ENCODE measurements around the gene TPRG1L.
"Not testable (repeated sequence)": the region's sequence is repeated elsewhere in the genome, so short reads cannot be mapped to it uniquely, and the experiment has no call there.

TPRG1L gene

DNA sequence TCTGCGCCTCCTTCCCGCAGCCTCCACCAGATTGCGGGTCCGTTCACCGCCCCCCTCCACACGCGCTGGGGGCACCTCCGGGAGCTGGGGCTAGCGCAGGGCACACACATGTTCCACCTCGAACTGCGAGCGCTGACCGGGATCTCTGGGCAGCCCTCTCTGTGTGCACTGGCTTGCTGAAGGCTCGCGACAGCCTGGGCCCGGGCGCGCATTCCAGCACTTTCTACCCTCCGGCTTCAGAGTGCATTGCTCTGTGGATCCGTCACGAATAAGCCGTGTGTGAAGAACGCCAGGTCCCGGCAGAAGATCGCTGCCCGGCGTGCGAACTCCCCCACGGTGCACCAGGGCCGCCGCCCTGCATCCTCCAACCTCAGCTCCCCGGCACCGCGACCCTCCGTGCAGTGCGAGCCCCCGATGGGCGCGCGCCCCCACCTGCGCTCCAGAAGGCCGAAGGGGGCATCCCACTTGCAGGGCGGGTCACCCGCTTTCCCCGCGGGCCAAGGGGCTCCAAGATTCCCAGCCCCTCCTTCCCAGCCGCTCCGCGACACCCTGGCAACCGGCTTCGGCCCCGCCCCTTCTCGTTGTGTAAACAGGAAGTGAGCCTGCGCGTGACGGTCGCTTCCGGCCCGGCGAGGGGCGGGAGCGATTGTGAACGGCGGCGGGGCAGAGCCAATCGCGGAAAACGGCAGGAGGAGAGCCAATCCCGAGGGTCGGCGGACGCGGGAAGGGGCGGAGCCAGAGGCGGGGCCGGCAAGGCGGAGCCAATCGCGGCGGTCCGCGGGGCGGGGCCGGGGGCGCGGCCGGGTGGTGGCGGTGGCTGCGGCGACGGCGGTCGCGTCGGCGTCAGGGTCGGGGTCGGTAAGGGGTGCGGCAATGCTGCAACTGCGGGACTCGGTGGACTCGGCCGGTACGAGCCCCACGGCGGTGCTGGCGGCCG, at the start of gene TPRG1L:
TPRG1L (plus strand) TSS at position 816 of the 937 bp plus-strand sequence; CDS start at position 874, 58 bp downstream.
- DNase-seq = peak; percentile 64

DNA sequence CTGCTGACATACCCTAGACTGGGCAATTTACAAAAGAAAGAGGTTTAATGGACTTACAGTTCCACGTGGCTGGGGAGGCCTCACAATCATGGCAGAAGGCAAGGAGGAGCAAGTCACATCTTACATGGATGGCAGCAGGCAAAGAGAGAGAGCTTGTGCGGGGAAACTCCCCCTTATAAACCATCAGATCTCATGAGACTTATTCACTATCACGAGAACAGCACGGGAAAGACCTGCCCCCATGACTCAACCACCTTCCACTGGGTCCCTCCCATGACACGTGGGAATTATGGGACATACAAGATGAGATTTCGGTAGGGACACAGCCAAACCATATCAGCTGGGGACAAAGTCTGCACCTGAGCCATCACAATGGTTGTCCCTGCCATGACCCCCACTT, 49.3 kb upstream of the TPRG1L start:
- not testable (repeated sequence) for DNase-seq

DNA sequence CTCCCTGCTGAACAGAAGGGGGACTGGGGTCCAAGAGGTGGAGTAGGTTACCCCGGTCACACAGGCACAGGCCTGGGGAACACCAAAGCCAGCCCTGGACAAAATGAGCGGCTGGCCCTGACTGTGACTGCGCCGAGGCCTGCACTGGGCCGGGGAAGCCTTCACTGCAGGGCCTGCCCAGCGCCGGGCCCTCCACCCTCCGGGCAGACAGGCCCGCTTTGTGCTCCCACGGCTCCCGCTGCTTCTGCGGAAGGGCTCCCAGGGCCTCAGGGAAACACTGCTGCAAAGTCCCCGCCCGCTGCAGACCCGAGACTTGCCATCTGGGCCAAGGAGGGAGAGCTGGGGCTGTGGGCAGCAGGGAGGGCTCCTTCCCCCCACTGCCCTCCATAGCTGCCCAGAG, 48.8 kb upstream of the TPRG1L start:
- no peak for DNase-seq

DNA sequence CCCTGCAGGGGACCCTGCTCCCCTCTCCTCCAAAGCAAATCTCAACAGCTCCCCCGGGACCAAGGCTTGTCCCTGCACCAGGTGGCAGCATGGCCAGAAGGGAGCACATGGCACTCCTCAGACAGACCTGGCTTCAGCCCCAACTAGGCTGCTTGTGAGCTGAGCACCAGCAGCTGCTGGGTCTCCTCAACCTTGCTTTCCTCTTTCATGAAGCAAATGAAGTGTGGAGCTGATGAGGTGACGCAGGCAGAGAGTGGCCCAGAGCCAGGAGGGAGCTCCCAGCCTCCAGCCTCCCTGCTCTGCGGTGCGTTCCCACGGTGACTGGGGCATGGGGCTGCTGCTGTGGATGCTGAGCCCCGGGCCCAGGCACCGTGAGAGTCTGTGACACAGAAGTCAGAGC, 47.5 kb upstream of the TPRG1L start:
- DNase-seq = no peak

DNA sequence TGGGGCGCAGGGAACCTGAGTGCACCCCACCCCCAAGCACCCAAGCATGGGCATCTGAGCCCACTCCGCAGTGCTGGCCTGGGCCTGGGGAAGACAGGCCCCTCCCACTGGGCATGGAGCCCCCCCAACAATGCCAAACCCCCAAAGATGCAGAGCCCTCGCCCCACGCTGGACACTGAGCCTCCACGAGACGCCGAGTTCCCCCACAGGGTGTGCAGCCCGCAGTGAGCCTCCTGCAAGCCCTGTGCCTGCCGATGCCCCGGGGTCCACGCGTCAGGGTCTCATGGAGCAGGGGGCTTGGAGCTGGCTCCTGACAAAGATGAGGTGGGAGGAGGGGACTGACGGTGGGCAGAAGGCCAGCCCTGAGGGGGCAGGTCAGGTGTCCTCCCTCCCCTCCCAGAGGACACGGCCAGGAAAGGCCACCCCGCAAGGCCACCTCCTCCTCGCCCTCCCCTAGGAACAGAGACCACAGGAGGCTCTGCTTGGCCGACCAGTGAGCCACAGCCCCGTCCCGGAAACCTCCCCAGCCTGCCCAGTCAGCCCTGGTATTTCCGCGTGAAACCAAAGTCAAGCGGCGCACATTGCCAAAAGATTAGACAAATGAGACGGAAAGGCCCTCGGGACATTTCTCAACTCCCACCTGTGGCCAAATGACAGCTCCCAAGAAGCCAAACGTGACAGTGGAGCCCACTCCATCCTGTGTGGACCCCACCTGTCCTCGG, 46.9 kb upstream of the TPRG1L start:
- DNase-seq = no peak

DNA sequence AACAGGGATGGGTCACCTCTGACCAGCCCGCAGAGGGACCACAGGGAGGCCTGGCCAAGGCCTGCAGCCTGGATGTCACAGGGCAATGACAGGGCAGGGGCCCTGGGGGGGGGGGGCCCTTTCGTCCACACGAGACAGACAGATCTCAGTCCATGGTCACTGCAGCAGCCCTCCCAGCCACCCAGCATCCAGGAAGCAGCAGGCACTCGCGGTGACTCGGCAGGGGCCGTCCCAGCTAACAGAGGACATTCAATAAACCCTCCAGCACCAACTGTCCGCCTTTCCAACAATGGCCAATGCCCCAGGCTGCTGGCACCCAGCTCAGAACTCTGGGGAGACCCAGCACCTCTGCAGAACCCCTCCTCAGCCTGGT, 46.4 kb upstream of the TPRG1L start:
- no peak for DNase-seq

DNA sequence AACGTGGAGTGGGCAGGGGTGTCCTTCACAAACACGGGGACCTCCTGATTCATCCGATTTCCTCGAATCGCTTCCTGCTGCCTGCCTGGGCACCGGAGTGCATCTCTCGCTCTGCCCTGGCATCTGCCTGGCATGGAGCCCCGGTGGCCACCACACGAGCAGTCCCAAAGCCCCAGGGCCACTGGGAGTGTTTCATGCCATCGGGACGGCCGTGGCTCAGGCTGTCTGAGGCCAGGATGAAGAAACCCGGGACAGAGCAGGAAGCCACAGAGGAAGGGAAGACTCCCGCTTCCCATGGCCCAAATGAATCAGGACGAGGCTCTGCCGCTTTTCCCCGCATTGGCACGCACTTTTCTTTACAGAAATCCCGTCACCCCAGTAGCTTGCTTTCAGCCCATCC, 45.9 kb upstream of the TPRG1L start:
- DNase-seq = no peak

DNA sequence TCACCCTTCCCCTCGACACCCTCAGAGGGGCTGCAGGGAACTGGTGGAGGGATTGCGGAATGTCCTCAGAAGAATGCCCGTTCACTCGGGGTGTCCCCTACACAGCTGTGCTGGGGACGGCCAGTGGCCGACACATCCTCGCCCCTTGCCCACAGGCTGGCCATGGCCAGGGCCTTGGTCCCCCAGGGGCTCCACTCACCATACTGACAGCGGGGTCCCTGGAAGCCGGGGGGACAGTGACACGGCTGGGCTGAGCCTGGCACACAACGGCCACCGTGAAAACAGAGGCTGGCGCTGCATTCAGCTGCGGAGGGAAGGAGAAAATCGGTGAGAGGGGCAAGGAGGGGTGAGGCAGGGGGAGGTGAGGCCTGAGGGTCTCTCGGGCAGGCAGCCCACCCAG, 45.2 kb upstream of the TPRG1L start:
- no peak for DNase-seq

DNA sequence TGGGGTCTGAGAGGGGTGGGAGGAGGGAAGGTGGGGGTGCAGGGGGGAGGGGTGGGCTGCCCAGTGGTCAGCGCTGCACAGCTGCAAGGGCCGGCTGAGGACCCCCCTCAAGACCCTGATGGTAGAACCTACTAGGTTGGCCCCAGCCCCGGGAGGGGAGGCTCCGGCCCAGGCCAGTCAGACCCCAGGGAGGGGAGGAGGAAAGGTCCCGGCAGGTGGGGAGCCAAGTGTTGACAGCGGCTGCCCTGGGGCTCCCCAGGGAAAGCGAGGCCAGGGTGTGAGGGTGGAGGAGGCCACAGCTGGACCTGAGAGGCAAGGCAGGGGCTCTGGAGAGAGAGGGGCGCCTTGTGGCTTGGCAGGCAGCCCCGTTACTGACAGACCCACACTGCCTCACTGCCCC, 44.6 kb upstream of the TPRG1L start:
- no peak for DNase-seq

DNA sequence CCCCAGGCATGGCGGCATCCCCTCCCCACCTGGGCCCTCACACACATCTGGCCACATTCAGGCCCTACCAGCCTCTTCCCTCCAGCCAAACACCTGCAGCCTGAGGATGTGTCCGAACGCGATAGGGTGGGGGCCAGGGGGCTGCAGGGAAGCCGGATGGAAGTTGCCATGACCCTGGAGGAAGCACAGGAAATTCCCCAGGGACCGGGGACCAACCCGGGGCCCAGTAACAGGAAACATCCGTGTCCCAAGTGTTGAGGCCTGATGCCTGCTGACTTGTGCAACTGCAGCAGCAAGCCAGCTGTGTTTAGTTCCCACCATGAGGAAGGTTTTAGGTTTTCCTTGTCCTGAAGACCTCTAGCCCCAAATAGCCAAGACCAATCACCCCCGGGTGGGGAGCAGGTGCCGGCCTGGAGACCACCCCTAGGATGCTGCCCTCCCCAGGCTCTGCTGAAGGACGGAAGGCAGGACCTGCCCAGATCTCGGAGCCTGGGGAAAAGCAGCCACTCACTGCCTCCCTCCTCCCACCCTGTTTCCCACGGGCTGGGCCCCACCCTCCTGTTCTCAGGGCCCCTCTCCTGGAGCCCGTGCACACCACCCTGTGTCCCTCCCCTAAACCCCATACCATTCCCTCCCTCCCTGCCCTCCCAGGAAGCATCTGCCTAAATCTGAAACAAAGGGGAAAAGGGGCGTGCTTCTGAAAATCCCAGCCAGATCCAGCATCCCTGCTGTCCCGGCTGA, 43.3 kb upstream of the TPRG1L start:
- DNase-seq = no peak

DNA sequence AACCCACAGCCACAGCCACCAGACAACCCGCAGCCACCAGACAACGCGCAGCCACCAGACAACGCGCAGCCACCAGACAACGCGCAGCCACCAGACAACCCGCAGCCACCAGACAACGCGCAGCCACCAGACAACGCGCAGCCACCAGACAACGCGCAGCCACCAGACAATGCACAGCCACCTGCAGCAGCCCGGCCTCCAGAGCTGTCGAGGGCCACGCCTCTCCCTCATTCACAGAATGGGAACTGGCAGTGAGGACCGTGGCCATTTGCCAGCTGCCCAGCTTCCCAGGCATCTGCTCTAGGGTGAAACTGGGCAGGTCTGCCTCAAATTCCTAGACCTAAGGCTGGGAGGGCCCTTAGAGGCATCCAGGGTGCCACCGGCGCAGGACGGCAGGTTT, 41.1 kb upstream of the TPRG1L start:
- DNase-seq = not testable (repeated sequence)

DNA sequence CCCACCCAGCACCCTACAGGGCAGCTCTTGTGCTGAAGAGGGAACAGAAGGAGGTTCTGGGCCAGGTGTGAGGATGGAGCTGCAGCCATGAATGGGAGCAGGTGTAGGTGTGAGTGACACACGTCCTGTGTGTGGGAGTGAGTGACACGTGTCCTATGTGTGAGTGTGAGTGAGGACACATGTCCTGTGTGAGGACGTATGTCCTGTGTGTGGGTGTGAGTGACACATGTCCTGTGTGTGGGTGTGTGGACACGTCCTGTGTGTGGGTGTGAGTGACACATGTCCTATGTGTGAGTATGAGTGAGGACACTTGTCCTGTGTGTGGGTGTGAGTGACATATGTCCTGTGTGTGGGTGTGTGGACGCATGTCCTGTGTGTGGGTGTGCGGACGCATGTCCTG, 39.9 kb upstream of the TPRG1L start:
- no peak for DNase-seq

DNA sequence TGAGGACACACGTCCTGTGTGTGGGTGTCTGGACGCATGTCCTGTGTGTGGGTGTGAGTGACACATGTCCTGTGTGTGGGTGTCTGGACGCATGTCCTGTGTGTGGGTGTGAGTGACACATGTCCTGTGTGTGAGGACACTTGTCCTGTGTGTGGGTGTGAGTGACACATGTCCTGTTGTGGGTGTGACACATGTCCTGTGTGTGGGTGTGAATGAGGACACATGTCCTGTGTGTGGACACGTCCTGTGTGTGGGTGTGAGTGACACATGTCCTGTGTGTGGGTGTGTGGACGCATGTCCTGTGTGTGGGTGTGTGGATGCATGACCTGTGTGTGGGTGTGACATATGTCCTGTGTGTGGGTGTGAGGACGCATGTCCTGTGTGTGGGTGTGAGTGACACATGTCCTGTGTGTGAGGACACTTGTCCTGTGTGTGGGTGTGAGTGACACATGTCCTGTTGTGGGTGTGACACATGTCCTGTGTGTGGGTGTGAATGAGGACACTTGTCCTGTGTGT, 39.4 kb upstream of the TPRG1L start:
- DNase-seq = not testable (repeated sequence)

DNA sequence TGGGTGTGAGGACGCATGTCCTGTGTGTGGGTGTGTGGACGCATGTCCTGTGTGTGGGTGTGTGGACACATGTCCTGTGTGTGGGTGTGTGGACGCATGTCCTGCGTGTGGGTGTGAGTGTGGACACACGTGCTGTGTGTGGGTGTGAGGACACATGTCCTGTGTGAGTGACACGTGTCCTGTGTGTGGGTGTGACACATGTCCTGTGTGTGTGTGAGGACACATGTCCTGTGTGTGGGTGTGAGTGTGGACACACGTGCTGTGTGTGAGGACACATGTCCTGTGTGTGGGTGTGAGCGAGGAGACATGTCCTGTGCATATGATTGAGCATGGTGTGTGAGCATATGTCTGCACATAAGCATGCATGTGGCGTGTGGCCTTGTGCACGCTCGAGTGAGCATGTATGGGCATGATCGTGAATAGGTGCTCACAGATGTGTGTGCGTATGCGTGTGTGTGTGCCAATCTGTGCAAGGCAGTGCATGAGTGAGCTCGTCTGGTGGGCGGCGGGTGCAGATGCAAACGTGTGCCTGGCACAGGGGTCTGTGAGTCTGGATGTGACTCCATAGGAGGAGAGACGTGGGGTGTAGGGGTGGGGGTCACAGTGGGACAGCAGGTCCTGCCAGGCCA, 38.8 kb upstream of the TPRG1L start:
- no peak for DNase-seq

DNA sequence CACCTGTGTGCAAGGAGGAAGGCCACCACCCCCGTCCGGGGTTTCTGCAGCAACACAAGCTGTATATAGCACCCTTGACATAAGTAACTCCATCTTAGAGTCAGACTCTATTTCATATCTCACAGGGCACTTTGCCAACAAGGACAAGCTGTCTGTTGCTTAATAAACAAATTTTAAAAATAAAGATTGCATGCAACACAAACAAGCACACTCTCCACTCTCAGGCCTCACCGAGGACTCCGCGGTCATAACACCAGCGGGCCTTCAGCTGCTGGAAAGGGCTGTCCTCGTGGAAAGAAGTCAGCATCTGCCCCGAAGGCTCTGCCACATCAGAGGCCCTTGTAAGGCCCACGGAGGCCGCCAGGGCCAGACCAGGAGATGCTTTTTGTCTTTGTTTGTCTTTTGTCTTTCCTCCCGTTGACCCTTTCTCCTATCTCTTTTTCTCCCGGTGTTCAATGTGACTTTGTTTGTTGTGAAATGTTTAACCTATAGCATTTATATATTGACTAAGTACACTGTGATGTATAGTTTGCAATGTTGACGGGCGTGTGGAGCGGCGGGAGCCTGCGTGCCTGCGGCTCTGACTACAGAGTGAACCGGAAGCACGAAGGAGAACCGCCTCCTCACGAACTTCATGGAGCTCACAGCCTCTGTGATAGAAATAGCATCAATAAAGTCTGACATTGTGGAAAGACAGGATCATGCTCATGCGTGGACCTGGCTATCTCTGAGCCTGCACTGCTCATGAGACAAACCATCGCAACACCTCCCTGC, 37.6 kb upstream of the TPRG1L start:
- DNase-seq = no peak

DNA sequence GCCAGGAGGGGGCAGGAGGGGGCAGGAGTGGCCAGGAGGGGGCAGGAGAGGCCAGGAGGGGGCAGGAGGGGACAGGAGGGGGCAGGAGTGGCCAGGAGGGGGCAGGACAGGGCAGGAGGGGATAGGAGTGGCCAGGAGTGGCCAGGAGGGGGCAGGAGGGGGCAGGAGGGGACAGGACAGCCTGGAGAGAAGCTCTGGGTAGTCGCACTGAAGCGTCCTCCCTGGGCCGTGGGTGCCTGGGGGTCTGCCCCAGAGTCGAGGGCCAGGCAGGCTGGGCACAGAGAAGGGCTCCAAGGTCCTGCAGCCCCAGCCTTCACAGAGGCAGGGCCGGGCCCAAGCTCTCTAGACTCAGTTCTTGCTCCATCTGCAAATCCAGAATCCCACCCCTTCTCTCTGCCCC, 36.4 kb upstream of the TPRG1L start:
- DNase-seq = no peak

DNA sequence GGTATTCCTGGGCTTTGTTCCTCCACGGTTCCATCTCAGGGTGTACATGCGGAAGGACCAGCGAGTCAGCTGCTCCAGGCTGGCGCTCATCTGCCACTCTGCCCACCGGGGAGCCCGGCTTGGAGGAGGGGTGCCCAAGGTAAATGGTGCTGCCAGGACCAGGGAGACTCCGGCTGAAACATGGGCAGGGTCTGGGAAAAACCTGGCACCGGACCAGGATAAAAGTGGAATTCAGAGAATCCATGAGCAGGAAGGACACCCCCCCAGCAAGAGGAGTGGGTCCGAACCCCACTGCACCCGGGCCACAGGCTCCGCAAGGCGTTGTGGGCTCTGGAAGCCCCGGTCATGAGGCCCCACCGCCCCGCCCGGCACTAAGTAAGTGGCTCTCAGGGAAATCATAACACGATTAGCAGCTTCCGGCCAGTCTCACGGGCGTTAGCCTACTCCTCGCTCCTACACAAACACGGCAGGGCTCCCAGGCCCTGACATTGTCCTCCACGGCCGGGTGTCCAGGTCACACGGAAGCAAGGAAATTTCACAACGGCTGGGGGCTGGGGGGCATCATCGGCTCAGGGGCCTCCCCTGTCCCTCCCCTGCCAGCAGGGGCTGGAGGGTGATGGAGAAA, 34.6 kb upstream of the TPRG1L start:
- no peak for DNase-seq

DNA sequence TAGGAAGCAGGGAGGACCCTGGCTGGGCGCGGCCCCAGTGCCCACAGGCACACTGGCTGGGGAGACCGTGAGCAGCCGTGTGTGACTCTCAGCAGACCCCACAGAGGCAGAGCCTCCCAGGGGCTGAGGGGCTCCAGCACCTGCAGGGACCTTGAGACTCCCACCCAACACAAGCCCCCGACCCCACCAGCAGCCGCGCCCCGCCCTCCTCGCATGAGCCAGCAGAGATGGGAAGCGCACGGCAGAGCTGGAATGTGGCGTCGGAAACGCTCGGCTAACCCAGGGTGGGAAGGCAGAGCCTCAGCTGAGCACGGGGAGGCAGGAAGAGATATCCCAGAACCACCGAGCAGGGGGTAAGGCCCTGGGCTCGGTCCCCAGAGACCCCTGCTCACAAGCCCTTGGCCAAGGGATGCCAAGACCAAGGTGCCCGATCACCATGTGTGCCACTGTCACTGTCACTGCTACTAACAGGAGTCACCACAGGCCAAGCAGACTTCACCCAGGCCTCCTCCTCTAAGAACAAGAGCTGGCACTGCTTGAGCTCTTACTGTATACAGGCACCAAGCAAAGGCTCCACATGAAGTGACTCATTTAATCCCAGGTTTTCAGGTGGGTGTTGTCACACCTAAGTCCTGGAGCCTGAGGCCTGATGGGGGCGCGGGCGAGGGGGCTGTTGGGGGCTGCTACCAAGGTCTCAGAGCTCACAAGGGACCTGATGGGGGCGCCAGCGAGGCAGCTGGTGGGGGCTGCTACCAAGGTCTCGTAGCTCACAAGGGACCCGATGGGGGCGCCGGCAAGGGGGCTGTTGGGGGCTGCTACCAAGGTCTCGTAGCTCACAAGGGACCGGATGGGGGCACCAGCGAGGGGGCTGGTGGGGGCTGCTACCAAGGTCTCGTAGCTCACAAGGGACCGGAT, 33.6 kb upstream of the TPRG1L start:
- DNase-seq = no peak

DNA sequence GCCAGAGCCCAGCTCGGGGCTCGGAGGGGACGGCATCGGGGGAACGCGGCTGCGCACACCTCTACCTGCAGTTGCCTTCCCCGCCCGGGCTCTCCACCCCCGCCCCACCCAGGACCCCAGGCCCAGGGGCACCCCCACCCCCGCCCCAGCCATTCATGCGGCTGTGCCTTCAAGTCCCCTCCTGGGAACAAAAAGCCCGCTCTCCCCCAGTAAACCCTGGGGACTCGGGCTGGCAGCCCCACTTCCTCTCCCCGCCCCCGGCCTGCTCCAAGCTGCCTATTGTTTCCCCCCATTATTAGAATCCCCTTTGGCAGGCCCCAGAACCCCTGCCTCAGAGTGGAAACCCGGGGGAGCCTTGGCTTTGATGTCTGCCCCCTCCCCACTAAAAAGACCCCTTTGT, 31.5 kb upstream of the TPRG1L start:
- no peak for DNase-seq

DNA sequence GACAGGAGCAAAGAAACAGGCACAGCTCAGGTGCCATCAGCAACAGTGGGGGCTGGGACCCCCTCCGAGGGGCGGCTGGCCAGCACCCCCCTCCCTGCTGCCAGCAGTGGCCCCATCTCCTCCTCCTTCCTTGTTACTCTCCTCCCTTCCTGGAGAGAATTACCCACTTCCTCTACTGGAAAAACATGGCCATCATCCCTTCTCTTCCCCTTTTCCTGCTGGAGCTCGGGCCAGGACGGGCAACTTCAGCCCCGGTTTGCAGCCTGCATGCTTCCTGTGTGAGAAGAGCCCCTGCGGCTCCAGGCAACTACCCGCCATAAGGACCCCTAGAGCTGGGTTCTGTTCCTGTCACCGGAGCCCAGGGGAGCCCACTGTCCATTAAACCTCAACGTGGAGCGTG, 31.1 kb upstream of the TPRG1L start:
- DNase-seq = no peak

Measured in NCI-H510A (cell line).